ENCODE data around the gene AGBL1. TPM values are rescaled to one million over a fixed set of nuclear protein-coding genes. Genes with fewer than 3 reads are reported as not detected.

AGBL1 gene
- total and polyA plus RNA-seq, 2 donors (not counting 1 experiment from before 2014, with no cell fraction given) = not detected

- TF ChIP-seq CTCF (IDR thresholded peaks at IDR 0.05) (no peak), EZH2 (IDR thresholded peaks at IDR 0.05; ENCODE audit: borderline replicate concordance, insufficient read depth, low read depth, low read length, poor library complexity, severe bottlenecking) (no peak)
- H4K20me1 ChIP-seq (ENCODE audit: control insufficient read depth, insufficient read depth, low read length, poor library complexity, severe bottlenecking) = no peaks in the 10 kb centered on the region
- H3K27ac ChIP-seq (ENCODE audit: low read length in 2 of 2) = no peak overlapping the region
- CTCF ChIA-PET = no interaction called here
- DNase-seq (no peak), ATAC-seq (ENCODE audit: low read depth) (no peak)
- no peaks in the 10 kb centered on the region for H3K36me3 ChIP-seq (replicated peaks in 1 of 2; ENCODE audit: control extremely low read depth in 1 of 2, control insufficient read depth in 1 of 2, extremely low read depth in 1 of 2, insufficient read depth in 2 of 2, low read length in 1 of 2)
- Mint-ChIP-seq H3K4me3 (no peak overlapping the region), H3K9me3 (ENCODE audit: insufficient read depth) (peaks cover 2% of the 10 kb centered on the region), H3K27ac (no peak overlapping the region), H3K4me1 (no peaks in the 10 kb centered on the region), H3K27me3 (no peaks in the 10 kb centered on the region)
- peaks cover 0 to 4% (median 0%) of the 10 kb centered on the region in 3 donors for H3K9me3 ChIP-seq (ENCODE audit: control extremely low read depth in 1 of 3, control insufficient read depth in 2 of 3, insufficient read depth in 1 of 3, low read length in 2 of 3)
- H3K4me3 ChIP-seq (ENCODE audit: control extremely low read depth in 1 of 5, extremely low read depth in 1 of 5, insufficient read depth in 1 of 5, low read depth in 2 of 5, low read length in 4 of 5) = no peak overlapping the region
- WGBS (ENCODE audit: insufficient coverage) = no CpG with 5 or more reads among the region's 1 CpG
- no peak overlapping the region for H3K9ac ChIP-seq (ENCODE audit: low read length)
- H2AFZ ChIP-seq (ENCODE audit: insufficient read depth, low read depth, low read length, poor library complexity, severe bottlenecking) = no peak overlapping the region
- H3K79me2 ChIP-seq (ENCODE audit: control insufficient read depth, insufficient read depth, low read length) = no peaks in the 10 kb centered on the region
- H3K4me1 ChIP-seq (ENCODE audit: control insufficient read depth in 2 of 2, insufficient read depth in 2 of 2, low read length in 2 of 2) = no peaks in the 10 kb centered on the region
- POLR2A ChIA-PET = no interaction called here
- H3K27me3 ChIP-seq (replicated peaks in 1 of 4; ENCODE audit: control extremely low read depth in 1 of 4, control insufficient read depth in 3 of 4, insufficient read depth in 4 of 4, low read length in 3 of 4) = no peaks in the 10 kb centered on the region
- no peak overlapping the region for H3K4me2 ChIP-seq (replicated peaks; ENCODE audit: low read depth, low read length, poor library complexity, severe bottlenecking)
- intact Hi-C loops (cut with micrococcal nuclease) = no loop called here
Measured at GRCh38 chr15:86842199-86842598, 762.5 kb downstream of the AGBL1 start.

- H3K9me3 ChIP-seq (ENCODE audit: control extremely low read depth in 1 of 3, control insufficient read depth in 2 of 3, insufficient read depth in 1 of 3, low read length in 2 of 3) = peaks cover 0 to 4% (median 0%) of the 10 kb centered on the region in 3 donors
- no peak for DNase-seq
- WGBS (ENCODE audit: insufficient coverage) = no CpG with 5 or more reads among the region's 2 CpGs
- H3K9ac ChIP-seq (ENCODE audit: low read length) = no peak overlapping the region
- TF ChIP-seq CTCF (IDR thresholded peaks at IDR 0.05) (no peak), EZH2 (IDR thresholded peaks at IDR 0.05; ENCODE audit: borderline replicate concordance, insufficient read depth, low read depth, low read length, poor library complexity, severe bottlenecking) (no peak)
- H3K79me2 ChIP-seq (ENCODE audit: control insufficient read depth, insufficient read depth, low read length) = no peaks in the 10 kb centered on the region
- Mint-ChIP-seq H3K4me1 (no peaks in the 10 kb centered on the region), H3K9me3 (ENCODE audit: insufficient read depth) (no peaks in the 10 kb centered on the region), H3K27ac (no peak overlapping the region), H3K27me3 (no peaks in the 10 kb centered on the region), H3K4me3 (no peak overlapping the region)
- H3K4me2 ChIP-seq (replicated peaks; ENCODE audit: low read depth, low read length, poor library complexity, severe bottlenecking) = no peak overlapping the region
- POLR2A ChIA-PET = no interaction called here
- intact Hi-C loops (cut with micrococcal nuclease) = no loop called here
- H3K27me3 ChIP-seq (replicated peaks in 1 of 4; ENCODE audit: control extremely low read depth in 1 of 4, control insufficient read depth in 3 of 4, insufficient read depth in 4 of 4, low read length in 3 of 4) = no peaks in the 10 kb centered on the region
- H3K27ac ChIP-seq (ENCODE audit: low read length in 2 of 2) = no peak overlapping the region
- no peak for ATAC-seq (ENCODE audit: low read depth)
- CTCF ChIA-PET = no interaction called here
- H4K20me1 ChIP-seq (ENCODE audit: control insufficient read depth, insufficient read depth, low read length, poor library complexity, severe bottlenecking) = no peaks in the 10 kb centered on the region
- H2AFZ ChIP-seq (ENCODE audit: insufficient read depth, low read depth, low read length, poor library complexity, severe bottlenecking) = no peak overlapping the region
- no peak overlapping the region for H3K4me3 ChIP-seq (ENCODE audit: control extremely low read depth in 1 of 5, extremely low read depth in 1 of 5, insufficient read depth in 1 of 5, low read depth in 2 of 5, low read length in 4 of 5)
- H3K4me1 ChIP-seq (ENCODE audit: control insufficient read depth in 2 of 2, insufficient read depth in 2 of 2, low read length in 2 of 2) = no peaks in the 10 kb centered on the region
- no peaks in the 10 kb centered on the region for H3K36me3 ChIP-seq (replicated peaks in 1 of 2; ENCODE audit: control extremely low read depth in 1 of 2, control insufficient read depth in 1 of 2, extremely low read depth in 1 of 2, insufficient read depth in 2 of 2, low read length in 1 of 2)
Measured at GRCh38 chr15:86846036-86846435, 766.4 kb downstream of the AGBL1 start.

Data from B cell (primary cell).